ENCODE results near the gene STXBP5. TPM values are rescaled to one million over a fixed set of nuclear protein-coding genes. Genes with fewer than 3 reads are reported as not detected.
A peak's percentile ranks its signal among the peaks of the same experiment; 100 is the strongest.

STXBP5 gene
- total and polyA plus RNA-seq, 2 of the 13 experiments (the other 11 are each of a cell fraction or from before 2014, with no cell fraction given), result 8.8 to 19.4 TPM

DNA sequence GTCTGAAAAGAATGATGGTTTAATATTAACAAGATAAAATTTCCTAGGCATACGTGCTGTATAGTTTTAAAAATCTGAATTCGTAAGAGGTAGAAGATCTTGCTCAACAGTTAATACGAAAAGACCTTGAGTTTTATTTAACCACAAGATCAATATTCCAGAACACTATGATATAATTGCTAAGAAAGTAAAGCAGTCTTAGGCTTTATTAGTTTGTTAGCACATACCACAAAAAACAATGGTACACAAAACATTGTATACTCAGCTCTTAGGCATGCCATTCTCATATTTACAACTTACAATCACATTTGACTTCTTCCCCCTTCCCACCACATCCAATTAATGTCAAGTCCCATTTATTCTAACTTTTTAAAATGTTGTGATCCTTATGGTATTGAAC, 24.4 kb upstream of the STXBP5 start:
- Histone ChIP-seq H3K27me3 (ENCODE audit: control insufficient read depth in 1 of 2, insufficient read depth in 2 of 2, low read length in 2 of 2) (no peaks in the 10 kb centered on the region), H3K4me1 (ENCODE audit: insufficient read depth, low read length) (no peaks in the 10 kb centered on the region), H3K27ac (ENCODE audit: extremely low read length, insufficient read depth, low read length) (no peak overlapping the region), H3K4me2 (ENCODE audit: low read depth, low read length) (no peak overlapping the region), H3K9ac (ENCODE audit: insufficient read depth, low read depth, low read length) (no peak overlapping the region), H3K36me3 (replicated peaks in 1 of 2; ENCODE audit: control insufficient read depth in 1 of 2, insufficient read depth in 2 of 2, low read length in 2 of 2) (no peaks in the 10 kb centered on the region), H4K20me1 (ENCODE audit: insufficient read depth, low read length) (no peaks in the 10 kb centered on the region), H2AFZ (ENCODE audit: low read length) (no peak overlapping the region), H3K4me3 (replicated peaks in 1 of 3; ENCODE audit: insufficient read depth in 1 of 3, low read depth in 2 of 3, low read length in 3 of 3) (no peak overlapping the region), H3K79me2 (ENCODE audit: insufficient read depth, low read length) (no peaks in the 10 kb centered on the region), H3K9me3 (ENCODE audit: low read length) (no peaks in the 10 kb centered on the region)
- BruUV-seq (replicated peaks), result no TSS peak
- ChIA-PET CTCF (ENCODE audit: low intra/inter-chr PET ratio, low total read pairs) (no interaction called here), POLR2A (no interaction called here)
- ATAC-seq, result no peak
- DNase-seq (ENCODE audit: low spot score), result no peak
- TF ChIP-seq, protein P1, sequence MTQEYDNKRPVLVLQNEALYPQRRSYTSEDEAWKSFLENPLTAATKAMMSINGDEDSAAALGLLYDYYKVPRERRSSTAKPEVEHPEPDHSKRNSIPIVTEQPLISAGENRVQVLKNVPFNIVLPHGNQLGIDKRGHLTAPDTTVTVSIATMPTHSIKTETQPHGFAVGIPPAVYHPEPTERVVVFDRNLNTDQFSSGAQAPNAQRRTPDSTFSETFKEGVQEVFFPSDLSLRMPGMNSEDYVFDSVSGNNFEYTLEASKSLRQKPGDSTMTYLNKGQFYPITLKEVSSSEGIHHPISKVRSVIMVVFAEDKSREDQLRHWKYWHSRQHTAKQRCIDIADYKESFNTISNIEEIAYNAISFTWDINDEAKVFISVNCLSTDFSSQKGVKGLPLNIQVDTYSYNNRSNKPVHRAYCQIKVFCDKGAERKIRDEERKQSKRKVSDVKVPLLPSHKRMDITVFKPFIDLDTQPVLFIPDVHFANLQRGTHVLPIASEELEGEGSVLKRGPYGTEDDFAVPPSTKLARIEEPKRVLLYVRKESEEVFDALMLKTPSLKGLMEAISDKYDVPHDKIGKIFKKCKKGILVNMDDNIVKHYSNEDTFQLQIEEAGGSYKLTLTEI (CRISPR knock-in tag; conservative IDR thresholded peaks at IDR 0.05), result no peak
- intact Hi-C loops (cut with micrococcal nuclease; ENCODE audit: unreplicated experiment) (no loop called here), in situ Hi-C loops (cut with HindIII; ENCODE audit: extremely low pct_ligation_motif_present, low pct_unique_long_range_greater_than_20kb) (no loop called here)
- no peak for FAIRE-seq
- 10% methylated on average over 3 of the region's 3 CpGs for WGBS (ENCODE audit: low lambda C conversion rate)

DNA sequence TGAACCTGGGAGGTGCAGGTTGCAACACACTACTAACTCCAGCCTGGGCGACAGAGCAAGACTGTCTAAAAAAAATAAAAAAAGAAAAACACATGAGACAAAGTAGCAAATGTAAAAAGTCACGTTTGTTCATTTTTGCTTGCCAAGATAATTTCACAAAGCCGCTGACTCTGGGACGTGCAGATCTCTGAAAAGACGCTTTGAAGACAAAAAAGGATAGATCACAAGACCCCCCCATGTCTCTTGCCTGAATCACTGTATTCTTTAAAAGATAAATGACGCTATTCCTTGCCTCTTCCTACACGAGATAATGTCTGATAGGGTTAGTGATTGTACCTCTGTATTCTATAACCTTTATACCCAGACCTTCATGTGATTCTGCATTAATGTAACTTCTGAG, 23.3 kb upstream of the STXBP5 start:
- ATAC-seq (no peak), DNase-seq (ENCODE audit: low spot score) (no peak), FAIRE-seq (no peak)
- no peak overlapping the region for H3K9ac ChIP-seq (ENCODE audit: insufficient read depth, low read depth, low read length)
- no peak overlapping the region for H3K27ac ChIP-seq (ENCODE audit: extremely low read length, insufficient read depth, low read length)
- in situ Hi-C loops (cut with HindIII; ENCODE audit: extremely low pct_ligation_motif_present, low pct_unique_long_range_greater_than_20kb) (no loop called here), intact Hi-C loops (cut with micrococcal nuclease; ENCODE audit: unreplicated experiment) (no loop called here)
- H3K79me2 ChIP-seq (ENCODE audit: insufficient read depth, low read length), result no peaks in the 10 kb centered on the region
- TF ChIP-seq ZNF607 (CRISPR knock-in tag; IDR thresholded peaks at IDR 0.05; ENCODE audit: borderline replicate concordance) (no peak), RCOR2 (CRISPR knock-in tag; IDR thresholded peaks at IDR 0.05) (no peak)
- TF ChIP-seq, protein P2, sequence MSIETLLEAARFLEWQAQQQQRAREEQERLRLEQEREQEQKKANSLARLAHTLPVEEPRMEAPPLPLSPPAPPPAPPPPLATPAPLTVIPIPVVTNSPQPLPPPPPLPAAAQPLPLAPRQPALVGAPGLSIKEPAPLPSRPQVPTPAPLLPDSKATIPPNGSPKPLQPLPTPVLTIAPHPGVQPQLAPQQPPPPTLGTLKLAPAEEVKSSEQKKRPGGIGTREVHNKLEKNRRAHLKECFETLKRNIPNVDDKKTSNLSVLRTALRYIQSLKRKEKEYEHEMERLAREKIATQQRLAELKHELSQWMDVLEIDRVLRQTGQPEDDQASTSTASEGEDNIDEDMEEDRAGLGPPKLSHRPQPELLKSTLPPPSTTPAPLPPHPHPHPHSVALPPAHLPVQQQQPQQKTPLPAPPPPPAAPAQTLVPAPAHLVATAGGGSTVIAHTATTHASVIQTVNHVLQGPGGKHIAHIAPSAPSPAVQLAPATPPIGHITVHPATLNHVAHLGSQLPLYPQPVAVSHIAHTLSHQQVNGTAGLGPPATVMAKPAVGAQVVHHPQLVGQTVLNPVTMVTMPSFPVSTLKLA (IDR thresholded peaks at IDR 0.05), result 0 out of 2 replicates have a peak, but pooled peaks have one; percentile 6
- no peaks in the 10 kb centered on the region for H3K9me3 ChIP-seq (ENCODE audit: low read length)
- 22% methylated on average over 7 of the region's 7 CpGs for WGBS (ENCODE audit: low lambda C conversion rate)
- H3K4me3 ChIP-seq (replicated peaks in 1 of 3; ENCODE audit: insufficient read depth in 1 of 3, low read depth in 2 of 3, low read length in 3 of 3), result no peak overlapping the region
- no peak overlapping the region for H2AFZ ChIP-seq (ENCODE audit: low read length)
- CTCF ChIA-PET (ENCODE audit: low intra/inter-chr PET ratio, low total read pairs), result no interaction called here
- no TSS peak for BruUV-seq (replicated peaks)
- H3K4me2 ChIP-seq (ENCODE audit: low read depth, low read length), result no peak overlapping the region
- no peaks in the 10 kb centered on the region for H3K27me3 ChIP-seq (ENCODE audit: control insufficient read depth in 1 of 2, insufficient read depth in 2 of 2, low read length in 2 of 2)
- POLR2A ChIA-PET, result no interaction called here
- no peaks in the 10 kb centered on the region for H4K20me1 ChIP-seq (ENCODE audit: insufficient read depth, low read length)
- no peaks in the 10 kb centered on the region for H3K4me1 ChIP-seq (ENCODE audit: insufficient read depth, low read length)
- H3K36me3 ChIP-seq (replicated peaks in 1 of 2; ENCODE audit: control insufficient read depth in 1 of 2, insufficient read depth in 2 of 2, low read length in 2 of 2), result no peaks in the 10 kb centered on the region
